Femur (tissue), 1 donor: ENCODE measurements around the gene FKBP9.
"Not testable (repeated sequence)": the region's sequence is repeated elsewhere in the genome, so short reads cannot be mapped to it uniquely, and the experiment has no call there.

Source experiments
- DNase-seq: peaks from one replicate; pipeline ENCODE4 v3.0.0-alpha.2; 2017

Gene FKBP9

DNA sequence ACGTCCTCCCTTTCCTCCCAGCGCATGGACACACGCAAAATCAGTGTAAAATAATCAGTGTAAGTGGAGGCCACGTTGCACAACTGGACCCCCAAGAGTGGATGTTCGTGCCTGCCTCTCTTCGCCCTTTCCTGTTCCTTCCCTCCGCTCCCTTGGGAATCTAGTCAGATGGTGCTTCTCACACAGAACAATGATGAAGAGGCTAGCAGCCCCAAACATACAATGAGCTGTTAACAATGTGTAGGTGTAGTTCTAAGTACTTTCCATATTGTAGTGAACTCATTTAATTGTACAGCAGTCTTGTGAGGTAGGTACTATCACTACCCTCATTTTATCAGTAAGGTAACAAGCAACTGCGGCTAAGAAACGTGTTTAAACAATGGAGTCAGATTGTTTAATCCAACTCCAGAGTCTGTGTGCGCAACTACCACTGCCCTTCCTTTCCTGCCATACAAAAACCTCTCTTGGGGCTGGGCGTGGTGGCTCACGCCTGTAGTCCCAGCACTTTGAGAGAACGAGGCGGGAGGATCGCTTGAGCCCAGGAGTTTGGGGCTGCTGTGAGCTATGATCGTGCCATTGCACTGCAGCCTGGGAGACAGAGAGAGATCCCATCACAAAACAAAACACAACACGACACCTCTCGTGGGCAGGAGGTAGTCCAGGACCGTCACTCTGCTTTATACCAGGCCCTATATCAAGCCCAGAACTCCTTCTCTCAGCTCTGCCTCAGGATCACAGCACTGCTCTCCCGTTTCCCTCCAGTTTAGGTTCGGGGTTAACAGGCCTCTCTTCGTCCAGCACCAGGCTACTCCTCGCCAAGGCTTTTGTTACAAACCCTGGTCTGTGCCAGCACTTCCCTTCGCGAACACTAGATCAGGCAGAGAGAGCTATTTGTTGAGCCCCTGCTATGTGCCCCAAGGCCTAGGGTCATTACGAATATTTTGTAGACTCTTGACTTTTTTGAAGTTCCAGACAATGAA lies 1.1 kb downstream of the FKBP9 start:
- peak; percentile 45 for DNase-seq

DNA sequence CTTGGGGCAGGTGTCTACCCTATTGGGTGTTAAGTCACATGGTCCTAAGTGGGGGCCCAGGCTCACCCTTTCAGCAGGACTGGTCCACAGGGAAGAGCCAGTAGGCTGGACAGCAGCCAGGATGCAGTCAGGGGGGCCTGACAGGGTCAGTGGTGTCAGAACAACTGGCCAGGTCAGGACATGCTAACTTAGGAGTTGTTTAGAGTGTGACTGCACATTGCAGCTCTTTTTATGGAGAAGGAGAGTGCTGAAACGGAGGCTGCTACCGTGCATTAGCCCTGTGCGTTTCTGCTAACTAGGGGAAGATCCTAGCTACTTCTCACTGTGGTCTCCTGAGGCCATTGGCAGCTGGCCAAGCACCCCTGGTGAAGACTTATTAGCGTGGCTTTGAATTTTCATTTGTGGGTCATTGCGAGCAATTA lies 6.7 kb downstream of the FKBP9 start:
- peak; percentile 32 for DNase-seq

DNA sequence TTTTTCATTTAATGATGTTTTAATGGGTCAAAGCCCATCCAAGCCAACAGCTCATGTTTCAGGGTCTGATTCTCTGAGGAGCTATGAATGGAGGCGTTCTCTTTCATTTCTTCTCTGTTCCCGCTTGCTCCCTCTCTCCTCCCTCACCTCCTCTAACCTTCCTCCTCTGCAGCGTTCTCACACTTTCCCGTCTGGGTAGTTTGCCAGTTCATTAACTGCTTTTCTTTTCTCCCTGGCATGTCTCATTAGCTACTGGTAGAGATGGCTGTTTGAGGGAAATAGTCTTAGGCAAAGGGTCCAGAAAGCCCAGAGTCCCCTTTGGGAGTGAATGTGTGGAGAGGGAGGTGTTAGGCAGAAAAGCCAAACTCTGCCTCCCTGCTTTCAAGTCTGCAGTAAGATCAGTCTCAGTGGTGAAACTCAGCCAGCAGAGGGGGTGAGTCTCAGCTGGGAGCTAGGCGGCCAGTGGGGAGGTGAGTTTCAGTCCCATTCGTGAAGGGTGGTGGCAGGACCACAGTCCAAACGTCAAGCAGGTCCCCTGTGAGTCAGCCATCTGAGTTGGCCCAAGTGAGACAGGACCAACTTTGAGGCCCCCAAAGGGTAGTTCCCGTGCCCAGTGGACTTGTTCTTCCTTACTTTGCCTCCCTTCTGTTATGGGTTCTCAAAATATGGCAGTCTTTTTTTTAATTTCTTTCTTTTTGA lies 7.4 kb downstream of the FKBP9 start:
- peak; percentile 41 for DNase-seq

DNA sequence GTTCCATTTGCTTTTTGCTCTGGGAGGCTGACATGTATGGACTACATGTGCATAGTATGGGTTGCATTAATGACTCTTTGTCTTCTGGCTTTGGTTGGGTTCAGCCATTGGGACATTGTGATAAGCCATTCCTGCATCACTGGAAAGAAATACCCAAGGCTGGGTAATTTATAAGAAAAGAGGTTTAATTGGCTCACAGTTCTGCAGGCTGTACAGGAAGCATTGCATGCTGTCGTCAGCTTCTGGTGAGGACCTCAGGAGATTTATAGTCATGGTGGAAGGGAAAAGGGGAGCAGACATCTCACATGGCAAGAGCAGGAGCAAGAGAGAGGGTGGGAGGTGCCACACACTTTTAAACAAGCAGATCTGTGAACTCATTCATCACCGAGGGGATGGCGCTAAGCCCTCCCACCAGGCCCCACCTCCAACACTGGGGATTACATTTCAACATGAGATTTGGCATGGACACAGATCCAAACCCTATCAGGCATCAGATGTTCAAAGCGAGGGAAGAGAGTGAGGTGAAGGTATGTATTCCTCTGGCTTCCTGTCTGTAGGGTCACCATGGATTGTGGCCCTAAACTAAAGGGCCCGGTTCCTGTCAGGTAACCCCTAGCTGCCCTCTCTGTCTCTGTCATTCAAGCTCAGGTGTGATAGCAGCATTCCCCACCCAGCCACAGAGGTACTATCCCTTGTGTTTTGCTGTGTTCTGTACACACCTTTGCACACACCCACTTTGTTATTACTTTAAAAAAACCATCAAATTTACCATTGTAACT lies 9.4 kb downstream of the FKBP9 start:
- DNase-seq, result not testable (repeated sequence)

DNA sequence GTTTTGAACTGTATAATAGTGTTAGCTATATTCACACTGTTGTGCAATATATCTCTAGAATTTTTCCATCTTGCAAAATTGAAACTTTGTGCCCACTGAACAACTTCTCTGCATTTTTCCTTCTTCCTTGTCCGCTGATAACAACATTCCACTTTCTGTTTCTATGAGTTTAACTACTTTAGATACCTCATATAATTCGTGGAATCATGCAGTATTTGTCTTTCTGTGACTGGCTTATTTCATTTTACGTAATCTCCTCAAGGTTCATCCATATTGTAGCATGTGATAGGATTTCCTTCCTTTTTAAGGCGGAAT lies 10.0 kb downstream of the FKBP9 start:
- not testable (repeated sequence) for DNase-seq

DNA sequence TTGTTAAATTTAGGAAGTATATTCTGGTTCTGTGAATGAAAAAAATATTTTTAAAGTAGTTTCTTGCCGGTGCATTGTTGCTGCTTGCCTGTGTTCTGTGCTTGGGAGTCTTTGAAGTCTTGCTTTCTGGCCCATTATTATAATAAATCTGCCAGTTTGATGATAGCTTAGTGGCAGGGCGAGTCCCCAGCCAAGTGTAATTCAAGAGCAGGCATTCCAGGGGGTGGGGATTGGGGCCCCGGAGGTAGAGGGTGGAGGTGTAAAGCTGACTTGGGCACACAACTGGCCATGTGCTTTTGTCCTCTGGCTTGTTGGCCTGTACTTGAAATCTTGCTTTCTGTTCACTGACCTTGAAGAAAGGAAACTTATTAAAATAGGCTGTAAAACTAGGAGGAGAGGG lies 14.7 kb downstream of the FKBP9 start:
- not testable (repeated sequence) for DNase-seq

DNA sequence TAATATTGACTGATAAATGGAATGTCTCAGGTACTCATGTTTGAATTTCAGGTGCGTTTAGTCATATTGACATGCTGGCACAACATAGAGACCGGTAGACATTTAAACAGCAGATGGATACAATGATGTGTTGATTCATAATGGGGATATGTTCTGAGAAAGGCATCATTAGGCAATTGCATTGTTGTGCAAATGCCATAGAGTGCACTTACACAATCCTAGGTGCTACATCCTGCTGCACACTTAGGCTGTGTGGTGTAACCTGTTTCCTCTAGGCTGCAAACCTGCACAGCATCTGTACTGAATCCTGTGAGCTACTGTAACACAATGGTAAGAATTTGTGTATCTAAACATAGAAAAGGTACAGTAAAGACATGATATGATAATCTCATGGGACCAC lies 19.9 kb downstream of the FKBP9 start:
- DNase-seq, result not testable (repeated sequence)

DNA sequence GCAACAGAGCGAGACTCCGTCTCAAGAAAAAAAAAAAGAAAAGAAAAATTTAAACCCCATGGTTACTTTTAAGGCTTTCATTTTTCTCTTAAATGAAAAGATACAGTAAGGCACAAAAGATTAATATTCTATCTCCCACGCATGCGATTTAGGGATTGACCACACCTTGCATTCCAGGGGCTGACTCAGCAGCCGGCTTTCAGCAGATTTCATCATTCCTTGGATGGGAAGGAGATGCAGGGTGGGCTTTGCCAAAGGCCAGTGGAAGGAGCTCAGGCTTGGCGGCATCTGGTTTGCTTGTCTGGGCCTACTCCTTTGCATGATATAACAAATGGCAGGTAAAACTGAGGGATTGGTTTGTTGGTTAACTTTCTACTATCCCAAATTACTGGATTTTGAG lies 22.0 kb downstream of the FKBP9 start:
- not testable (repeated sequence) for DNase-seq

DNA sequence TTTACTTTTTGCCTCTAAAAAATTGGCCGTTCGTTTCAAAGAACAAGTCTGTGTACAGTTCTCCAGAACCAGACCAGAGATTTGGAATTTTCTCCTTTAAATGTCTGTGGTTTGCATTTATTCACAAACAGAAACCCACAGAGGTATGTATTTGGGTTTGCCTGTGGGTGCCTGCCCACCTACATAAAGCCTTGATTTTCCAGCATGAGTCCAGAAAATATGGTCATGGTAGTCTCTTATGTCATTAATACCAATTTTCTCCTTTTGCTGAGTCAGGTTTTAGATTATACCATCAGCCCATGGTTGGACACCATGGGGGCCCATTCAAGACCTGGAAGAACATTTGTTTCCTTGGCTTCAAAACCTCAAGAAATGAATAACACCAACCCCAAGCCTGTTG lies 22.7 kb downstream of the FKBP9 start:
- not testable (repeated sequence) for DNase-seq

DNA sequence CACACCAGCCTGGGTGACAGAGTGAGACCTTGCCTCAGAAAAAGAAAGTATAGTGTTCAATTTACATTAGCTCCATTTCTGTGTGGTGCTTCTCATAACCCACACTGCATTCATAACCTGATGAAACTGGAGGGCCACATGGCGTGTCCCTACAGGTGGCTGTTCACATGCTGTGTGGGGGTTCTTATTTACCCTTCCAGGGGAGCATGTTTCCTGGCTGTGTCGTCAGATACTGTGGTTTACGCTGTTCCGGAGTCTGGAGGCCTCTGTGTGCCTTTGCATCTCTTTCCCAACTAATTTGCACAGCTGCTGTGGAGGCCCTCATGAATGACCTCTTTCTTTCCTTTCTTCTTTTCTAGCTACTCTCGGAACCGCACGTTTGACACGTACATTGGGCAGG lies 30.9 kb downstream of the FKBP9 start:
- DNase-seq, result not testable (repeated sequence)

DNA sequence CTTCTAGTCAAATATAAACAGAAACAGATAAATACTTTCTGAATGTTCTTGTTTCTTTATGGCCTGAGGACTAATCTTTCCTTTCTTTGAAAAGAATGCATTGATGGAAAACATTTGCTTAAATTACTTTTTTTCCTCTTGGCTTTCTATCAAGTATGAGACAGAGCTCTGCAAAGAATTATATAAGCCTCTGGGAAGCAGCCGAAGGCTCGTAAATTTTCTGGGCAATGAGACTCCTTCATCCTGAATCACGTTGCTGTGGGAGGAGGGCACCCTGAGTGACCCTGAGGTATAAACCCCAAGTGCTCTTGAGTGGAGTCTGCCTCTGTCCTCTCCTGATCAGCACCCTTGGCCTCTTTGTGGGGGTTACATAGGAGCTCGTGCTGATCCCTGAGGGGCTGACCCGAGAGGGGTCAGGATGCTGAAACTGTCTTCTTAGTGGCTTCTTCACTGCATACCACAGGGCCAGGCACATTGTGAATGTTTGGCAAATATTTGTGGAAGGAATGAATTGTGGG lies 33.9 kb downstream of the FKBP9 start:
- DNase-seq, result not testable (repeated sequence)

DNA sequence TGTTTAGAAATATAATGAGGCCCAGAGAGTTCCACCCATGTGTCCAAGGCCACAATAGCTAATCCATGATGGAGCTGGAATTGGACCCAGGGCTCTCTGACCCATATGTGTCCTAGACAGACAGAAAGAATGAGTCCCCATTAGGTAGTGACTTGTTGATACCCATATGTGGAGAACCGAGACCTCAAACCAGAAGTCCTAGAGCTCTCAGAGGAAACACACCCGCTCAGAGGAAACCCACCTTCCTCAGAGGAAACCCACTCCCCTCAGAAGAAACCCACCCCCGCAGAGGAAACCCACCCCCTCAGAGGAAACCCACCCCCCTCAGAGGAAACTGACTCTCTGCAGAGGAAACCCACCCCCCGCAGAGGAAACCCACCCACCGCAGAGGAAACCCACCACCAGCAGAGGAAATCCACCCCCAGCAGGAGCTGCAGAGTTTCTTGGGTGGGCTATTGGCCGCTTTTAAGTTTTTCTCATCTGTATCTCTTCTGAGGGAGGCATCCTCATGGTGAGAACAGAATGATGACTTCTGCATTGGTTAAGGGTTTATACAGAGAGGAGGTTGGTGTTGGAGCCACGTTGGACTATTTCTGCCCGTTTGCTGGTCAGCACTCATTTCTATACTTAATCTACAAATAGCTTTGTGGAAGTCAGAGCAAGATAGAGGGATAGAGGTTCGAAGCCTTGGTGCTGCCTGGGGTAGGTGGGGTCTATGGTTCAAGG lies 34.9 kb downstream of the FKBP9 start:
- not testable (repeated sequence) for DNase-seq

DNA sequence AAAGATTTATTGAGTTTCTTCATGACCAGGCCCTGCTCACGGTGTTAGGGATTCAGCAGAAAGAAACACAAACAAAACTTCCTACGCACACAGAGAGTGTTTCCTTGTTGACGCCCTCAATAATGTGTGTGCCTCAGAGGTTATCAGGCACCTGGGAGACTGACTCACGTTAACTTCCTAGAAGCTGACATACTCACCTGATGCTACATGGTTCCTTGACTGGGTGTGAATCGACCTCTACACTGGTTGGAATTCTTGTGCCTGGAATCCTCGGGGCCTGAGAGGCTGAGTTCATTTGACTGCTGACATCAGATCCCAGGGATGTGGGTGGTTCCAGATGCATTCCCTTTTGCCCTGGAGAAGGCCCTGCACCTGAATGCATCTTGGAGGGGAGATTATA lies 35.5 kb downstream of the FKBP9 start:
- DNase-seq, result not testable (repeated sequence)

DNA sequence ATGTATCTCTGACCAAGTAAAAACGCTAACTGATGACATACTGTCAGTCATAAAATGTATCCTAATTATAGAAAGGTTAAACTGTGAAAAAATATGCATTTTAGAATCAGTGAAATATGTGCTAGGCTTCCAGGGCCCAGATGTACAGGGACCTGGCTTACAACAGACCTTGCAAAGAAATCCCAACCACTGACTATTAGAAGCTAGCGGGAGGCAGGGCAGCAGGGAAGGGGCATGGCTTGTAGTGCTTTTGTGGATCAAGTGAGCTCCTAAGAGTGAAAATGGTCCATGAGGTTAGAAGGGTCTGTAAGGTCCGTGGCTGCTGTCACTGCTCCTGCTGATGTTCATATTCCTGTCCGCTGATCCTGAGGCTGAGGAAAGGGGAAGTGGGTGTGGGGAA lies 40.7 kb downstream of the FKBP9 start:
- DNase-seq, result not testable (repeated sequence)

DNA sequence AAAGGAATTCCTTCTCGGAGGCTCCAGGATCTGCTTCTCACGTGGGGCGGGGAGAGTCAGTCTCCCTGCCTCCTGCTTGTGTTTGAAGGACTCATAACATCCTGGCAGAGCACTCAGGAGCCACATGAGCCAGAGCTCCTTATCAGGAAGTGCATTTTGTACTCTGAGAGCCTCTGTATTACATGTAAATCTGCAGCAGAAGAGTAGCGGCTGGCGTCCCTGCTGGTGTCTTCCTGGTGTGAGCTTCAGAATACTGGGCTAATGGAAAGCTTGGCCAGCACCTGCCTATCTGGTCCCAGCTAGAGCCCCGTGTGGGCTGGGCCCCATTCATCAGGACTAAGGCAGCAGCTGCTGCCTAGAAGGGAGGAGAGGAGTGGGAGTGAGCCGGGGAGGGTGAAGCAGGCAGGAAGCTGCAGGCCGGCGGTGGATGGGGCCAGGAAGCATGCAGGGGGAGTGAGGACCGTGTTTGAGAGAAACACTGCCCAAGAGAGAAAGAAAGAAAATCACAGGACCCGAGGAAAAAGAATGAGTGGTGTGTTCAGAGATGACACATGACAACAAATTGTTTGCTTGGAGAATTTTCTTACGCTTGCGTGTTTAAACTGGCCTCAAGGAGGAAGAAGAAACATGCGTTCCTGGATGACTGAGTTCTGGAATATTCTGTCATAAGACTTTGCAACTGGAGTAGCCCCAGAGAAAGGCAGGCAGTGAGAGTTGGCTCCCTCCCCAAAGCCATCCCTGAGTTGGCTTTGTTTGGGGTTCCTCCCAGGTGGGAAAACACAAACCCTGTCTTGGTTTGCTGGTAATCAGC lies 41.3 kb downstream of the FKBP9 start:
- peak; percentile 60 for DNase-seq

DNA sequence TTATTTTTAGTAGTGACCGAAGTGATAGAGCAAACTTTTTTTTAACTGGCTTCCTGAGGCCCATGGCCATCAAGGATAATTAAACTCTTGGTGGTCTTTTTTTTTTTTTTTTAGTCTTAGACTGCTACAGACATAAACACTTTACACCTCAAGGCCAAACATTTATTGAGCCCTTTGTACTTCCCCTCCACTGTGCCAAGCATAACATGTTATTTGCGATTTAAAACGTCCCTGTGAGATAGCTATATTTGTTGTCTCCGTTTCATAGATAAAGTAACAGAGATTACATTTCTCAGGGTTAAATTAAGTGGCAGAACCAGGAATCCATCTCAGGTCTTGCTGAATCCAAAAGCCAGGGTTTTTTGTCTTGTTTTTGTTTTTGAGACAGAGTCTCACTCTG lies 42.1 kb downstream of the FKBP9 start:
- not testable (repeated sequence) for DNase-seq

DNA sequence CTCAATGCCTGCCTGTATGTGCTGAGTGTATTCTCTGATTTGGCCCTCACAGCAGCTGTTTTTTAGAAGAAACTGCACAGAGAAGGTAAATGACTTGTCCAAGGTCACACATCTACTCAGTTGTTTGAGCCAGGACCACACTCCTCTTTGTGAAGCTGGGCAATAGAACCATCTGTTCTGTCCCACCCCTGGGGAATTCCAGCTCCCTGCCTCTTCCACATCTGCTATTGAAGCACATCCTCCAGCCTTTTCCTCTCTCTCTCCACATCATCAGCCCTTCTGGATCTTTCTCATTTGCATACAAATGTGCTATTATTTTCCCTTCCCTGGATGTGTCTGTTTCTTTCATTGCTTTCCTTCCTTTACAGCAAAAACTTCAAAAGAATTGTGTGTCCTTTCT lies 45.9 kb downstream of the FKBP9 start:
- DNase-seq, result not testable (repeated sequence)

DNA sequence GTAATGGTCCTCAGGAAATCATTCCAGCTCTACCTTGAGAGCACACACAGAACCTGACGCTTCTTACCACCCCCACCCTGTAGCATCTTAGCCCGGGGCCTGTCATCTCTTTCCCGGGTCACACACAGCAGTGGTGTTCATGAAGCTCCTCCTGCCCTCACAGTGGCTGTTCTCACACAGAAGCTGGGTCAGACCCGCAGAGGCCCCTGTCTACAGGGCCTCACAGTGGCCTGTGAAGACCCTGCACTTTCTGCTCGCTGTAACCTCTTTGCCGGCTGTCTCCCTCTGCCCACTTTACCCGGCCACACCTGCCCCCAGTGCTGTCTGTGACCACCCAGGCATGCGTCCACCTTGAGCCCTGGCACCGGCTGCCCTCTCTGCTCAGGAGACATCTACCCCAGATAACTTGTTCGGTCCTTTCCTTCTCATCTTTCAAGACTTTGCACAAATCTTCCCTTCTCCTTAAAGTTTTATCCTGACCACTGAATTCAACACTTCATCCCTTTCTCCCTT lies 46.9 kb downstream of the FKBP9 start:
- DNase-seq, result not testable (repeated sequence)

DNA sequence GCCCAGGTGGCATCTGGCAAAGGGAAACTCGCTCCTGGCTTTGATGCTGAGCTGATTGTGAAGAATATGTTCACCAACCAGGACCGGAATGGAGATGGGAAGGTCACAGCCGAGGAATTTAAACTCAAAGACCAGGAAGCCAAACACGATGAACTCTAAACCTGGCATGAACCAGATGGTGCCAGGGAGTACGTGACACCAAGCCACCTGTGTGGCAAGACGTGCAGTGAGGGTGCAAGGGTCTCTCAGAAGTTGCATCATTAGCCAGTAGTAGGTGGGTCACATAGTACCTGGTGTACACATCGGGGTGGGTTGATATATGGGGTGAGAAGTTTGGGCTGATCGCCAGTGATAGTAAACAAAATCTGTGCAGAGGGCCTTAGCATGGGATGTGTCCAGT lies 48.0 kb downstream of the FKBP9 start:
- not testable (repeated sequence) for DNase-seq

DNA sequence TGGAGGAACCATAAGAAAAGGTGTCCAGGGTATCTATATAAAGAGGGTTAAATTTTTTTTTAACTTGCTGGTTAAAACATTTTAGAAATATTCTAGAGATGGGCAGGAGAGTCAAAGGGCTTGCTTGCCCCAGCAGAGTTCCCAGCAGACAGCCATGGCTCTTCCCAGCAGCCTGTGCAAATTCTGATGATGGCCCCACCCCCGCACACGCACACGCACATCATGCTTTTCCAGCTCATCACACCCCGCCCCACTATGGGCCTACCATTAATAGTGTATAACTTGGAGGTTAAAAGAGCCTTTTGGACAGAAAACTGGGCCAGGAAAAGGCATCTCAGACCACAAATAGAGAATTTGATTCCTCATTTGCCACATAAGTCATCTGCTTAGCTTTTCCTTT lies 48.5 kb downstream of the FKBP9 start:
- not testable (repeated sequence) for DNase-seq

DNA sequence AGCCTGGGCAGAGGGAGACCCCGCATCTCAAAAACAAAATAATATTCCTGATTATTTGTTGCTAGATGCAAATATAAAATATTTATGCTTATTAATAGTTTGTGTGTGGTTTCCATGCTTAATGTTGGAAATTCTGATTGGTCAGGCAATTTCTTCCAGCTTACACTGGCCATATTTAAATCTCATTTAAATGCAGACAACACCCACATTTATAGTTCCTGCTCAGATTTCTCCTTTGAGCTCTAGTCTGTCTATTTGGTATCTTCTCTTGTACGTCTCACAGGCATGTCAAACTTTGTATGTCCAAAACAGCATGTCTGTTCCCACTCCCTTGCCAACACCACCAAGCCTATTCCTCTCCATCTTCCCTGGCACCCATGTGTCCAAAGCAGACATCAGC lies 52.5 kb downstream of the FKBP9 start:
- no peak for DNase-seq
